ENCODE data around the gene CDON. TPM values are rescaled to one million over a fixed set of nuclear protein-coding genes. Genes with fewer than 3 reads are reported as not detected.
A peak's percentile ranks its signal among the peaks of the same experiment; 100 is the strongest.

Gene CDON
- total RNA-seq, 1 donor from 2014 or later: 71.3 TPM

DNA sequence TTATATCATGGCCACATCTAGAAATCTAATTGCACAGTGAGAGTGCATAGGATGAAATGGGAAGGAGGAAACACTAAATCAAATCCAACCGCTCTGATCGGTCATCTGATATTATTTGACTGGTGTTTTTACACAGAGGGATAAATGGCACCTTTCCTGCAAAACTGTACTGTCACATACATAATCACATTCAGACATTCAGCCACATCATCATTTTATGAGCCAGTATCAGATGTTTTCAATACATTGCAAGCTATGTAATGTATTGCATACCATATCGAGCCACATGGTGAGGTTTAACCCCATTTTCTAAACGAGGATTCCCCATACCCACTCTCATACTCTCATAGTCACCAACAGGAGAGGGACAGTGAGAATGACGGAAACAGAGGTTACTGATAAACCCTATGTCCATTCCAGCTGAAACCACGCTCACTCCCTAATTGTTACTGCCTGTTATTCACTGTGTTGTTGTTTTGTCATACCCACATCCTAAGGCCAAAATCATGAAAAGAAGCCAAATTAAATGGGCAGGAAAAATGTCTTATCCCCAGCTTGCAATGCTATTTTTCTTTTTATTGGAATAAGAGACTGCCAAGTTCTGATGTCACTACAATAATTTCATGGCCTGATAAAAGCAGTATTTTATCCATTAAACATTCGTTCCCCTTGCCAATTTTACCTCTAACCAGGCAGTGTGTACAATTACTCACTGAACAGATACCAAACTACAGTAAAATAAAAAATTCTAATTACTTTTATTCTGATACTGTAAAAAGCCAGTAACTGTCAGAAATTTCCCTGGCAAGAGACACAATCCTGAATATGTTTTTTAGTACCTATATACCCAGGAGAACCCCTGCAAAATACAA is 9.0 kb downstream of the CDON start:
- Histone ChIP-seq H3F3A (ENCODE audit: low read depth) (peaks cover 17% of the 10 kb centered on the region), H3K9ac (no peak overlapping the region), H3K4me3 (no peak overlapping the region), H4K20me1 (ENCODE audit: low read depth) (peaks cover 32% of the 10 kb centered on the region), H3K4me2 (no peak overlapping the region), H3K27me3 (no peaks in the 10 kb centered on the region), H3K79me2 (ENCODE audit: low read depth) (peaks cover 76% of the 10 kb centered on the region), H3K4me1 (peaks cover 31% of the 10 kb centered on the region), H3K9me3 (ENCODE audit: low read depth) (no peaks in the 10 kb centered on the region), H3K36me3 (no peaks in the 10 kb centered on the region), H3K27ac (no peak overlapping the region), H2AFZ (replicated peaks) (no peak overlapping the region)
- H3K9me3 Mint-ChIP-seq: peaks cover 5% of the 10 kb centered on the region
- no peaks in the 10 kb centered on the region for H3K27me3 Mint-ChIP-seq (ENCODE audit: insufficient read depth, low read depth)
- H3K4me3 Mint-ChIP-seq: no peak overlapping the region
- no peak for DNase-seq (ENCODE audit: low spot score)
- peaks cover 69% of the 10 kb centered on the region for H3K4me1 Mint-ChIP-seq
- TF ChIP-seq, protein P1, sequence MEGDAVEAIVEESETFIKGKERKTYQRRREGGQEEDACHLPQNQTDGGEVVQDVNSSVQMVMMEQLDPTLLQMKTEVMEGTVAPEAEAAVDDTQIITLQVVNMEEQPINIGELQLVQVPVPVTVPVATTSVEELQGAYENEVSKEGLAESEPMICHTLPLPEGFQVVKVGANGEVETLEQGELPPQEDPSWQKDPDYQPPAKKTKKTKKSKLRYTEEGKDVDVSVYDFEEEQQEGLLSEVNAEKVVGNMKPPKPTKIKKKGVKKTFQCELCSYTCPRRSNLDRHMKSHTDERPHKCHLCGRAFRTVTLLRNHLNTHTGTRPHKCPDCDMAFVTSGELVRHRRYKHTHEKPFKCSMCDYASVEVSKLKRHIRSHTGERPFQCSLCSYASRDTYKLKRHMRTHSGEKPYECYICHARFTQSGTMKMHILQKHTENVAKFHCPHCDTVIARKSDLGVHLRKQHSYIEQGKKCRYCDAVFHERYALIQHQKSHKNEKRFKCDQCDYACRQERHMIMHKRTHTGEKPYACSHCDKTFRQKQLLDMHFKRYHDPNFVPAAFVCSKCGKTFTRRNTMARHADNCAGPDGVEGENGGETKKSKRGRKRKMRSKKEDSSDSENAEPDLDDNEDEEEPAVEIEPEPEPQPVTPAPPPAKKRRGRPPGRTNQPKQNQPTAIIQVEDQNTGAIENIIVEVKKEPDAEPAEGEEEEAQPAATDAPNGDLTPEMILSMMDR (IDR thresholded peaks at IDR 0.05): no peak
- TF ChIP-seq EZH2phosphoT487 (IDR thresholded peaks at IDR 0.05) (no peak), EZH2 (IDR thresholded peaks at IDR 0.05) (no peak)
- peaks cover 51% of the 10 kb centered on the region for H3K36me3 Mint-ChIP-seq
- H3K27ac Mint-ChIP-seq: no peak overlapping the region

GRCh38 chr11:126051117-126051516 is 11.5 kb downstream of the CDON start:
- Mint-ChIP-seq H3K4me3 (no peak overlapping the region), H3K36me3 (peaks cover 48% of the 10 kb centered on the region), H3K9me3 (peaks cover 7% of the 10 kb centered on the region), H3K27me3 (ENCODE audit: insufficient read depth, low read depth) (no peaks in the 10 kb centered on the region), H3K4me1 (peaks cover 50% of the 10 kb centered on the region), H3K27ac (no peak overlapping the region)
- Histone ChIP-seq H3K4me3 (no peak overlapping the region), H3K79me2 (ENCODE audit: low read depth) (peaks cover 75% of the 10 kb centered on the region), H3K27ac (no peak overlapping the region), H3K9me3 (ENCODE audit: low read depth) (no peaks in the 10 kb centered on the region), H3K9ac (no peak overlapping the region), H3K27me3 (no peaks in the 10 kb centered on the region), H3K36me3 (no peaks in the 10 kb centered on the region), H3K4me2 (peak overlapping the region; percentile 69), H3K4me1 (peaks cover 21% of the 10 kb centered on the region), H3F3A (ENCODE audit: low read depth) (peaks cover 8% of the 10 kb centered on the region), H2AFZ (replicated peaks) (no peak overlapping the region), H4K20me1 (ENCODE audit: low read depth) (peaks cover 41% of the 10 kb centered on the region)
- TF ChIP-seq, protein P1 (IDR thresholded peaks at IDR 0.05): no peak
- TF ChIP-seq EZH2phosphoT487 (IDR thresholded peaks at IDR 0.05) (no peak), EZH2 (IDR thresholded peaks at IDR 0.05) (no peak)
- DNase-seq (ENCODE audit: low spot score): no peak

GRCh38 chr11:126049159-126049558 is 13.5 kb downstream of the CDON start:
- peaks cover 2% of the 10 kb centered on the region for H3K27me3 Mint-ChIP-seq (ENCODE audit: insufficient read depth, low read depth)
- Histone ChIP-seq H2AFZ (replicated peaks) (no peak overlapping the region), H3K27ac (no peak overlapping the region), H3K9ac (no peak overlapping the region), H3K79me2 (ENCODE audit: low read depth) (peaks cover 81% of the 10 kb centered on the region), H3F3A (ENCODE audit: low read depth) (peaks cover 8% of the 10 kb centered on the region), H3K9me3 (ENCODE audit: low read depth) (no peaks in the 10 kb centered on the region), H4K20me1 (ENCODE audit: low read depth) (peaks cover 46% of the 10 kb centered on the region), H3K4me3 (no peak overlapping the region), H3K27me3 (no peaks in the 10 kb centered on the region), H3K36me3 (no peaks in the 10 kb centered on the region), H3K4me2 (no peak overlapping the region), H3K4me1 (peaks cover 16% of the 10 kb centered on the region)
- H3K27ac Mint-ChIP-seq: no peak overlapping the region
- H3K9me3 Mint-ChIP-seq: peaks cover 7% of the 10 kb centered on the region
- H3K36me3 Mint-ChIP-seq: peaks cover 38% of the 10 kb centered on the region
- no peak for TF ChIP-seq EZH2 (IDR thresholded peaks at IDR 0.05)
- no peak for TF ChIP-seq EZH2phosphoT487 (IDR thresholded peaks at IDR 0.05)
- TF ChIP-seq, protein P1 (IDR thresholded peaks at IDR 0.05): no peak
- no peak overlapping the region for H3K4me3 Mint-ChIP-seq
- DNase-seq (ENCODE audit: low spot score): no peak
- H3K4me1 Mint-ChIP-seq: peaks cover 33% of the 10 kb centered on the region
